MCF 10A (cell line): ENCODE measurements around the gene LENG9. TPM values are rescaled to one million over a fixed set of nuclear protein-coding genes. Genes with fewer than 3 reads are reported as not detected.
A peak's percentile ranks its signal among the peaks of the same experiment; 100 is the strongest.

ENCODE experiments used
- BruUV-seq: library from RNA; stranded (reverse); fragments of 400-500 nt; replicated peaks from 2 replicates; lab custom pipeline; 2021; lab: Mats Ljungman, UMichigan
- CTCF ChIA-PET: fragments of 300-600 bp; sonication (Branson Sonifier 250); formaldehyde crosslinking; extraction: SDS; loops from one replicate; lab custom pipeline; 2021; ENCODE audit warnings: antibody characterized with exemption, inconsistent platforms; lab: Yijun Ruan, JAX
- POLR2A ChIA-PET: fragments of 300-600, 350-650 bp; sonication (Branson Sonifier 250); formaldehyde crosslinking; extraction: SDS; loops from one replicate; lab custom pipeline; 2020; ENCODE audit warnings: antibody characterized with exemption, inconsistent platforms; lab: Yijun Ruan, JAX
- DNase-seq: peaks from one replicate; pipeline ENCODE4 v3.0.0-alpha.2; 2018; ENCODE audit not compliant: unreplicated experiment
- H3K27ac Mint-ChIP-seq: one replicate; pipeline ENCODE4 v1.8.0; 2022; ENCODE audit warnings: mild to moderate bottlenecking, low read depth, mixed read lengths; ENCODE audit not compliant: unreplicated experiment
- H3K27me3 Mint-ChIP-seq: one replicate; pipeline ENCODE4 v1.8.0; 2022; ENCODE audit warnings: mixed read lengths; ENCODE audit not compliant: insufficient read depth, unreplicated experiment
- H3K36me3 Mint-ChIP-seq: one replicate; pipeline ENCODE4 v1.8.0; 2022; ENCODE audit warnings: mild to moderate bottlenecking, moderate library complexity, mixed read lengths; ENCODE audit not compliant: insufficient read depth, unreplicated experiment
- H3K4me1 Mint-ChIP-seq: one replicate; pipeline ENCODE4 v1.8.0; 2022; ENCODE audit warnings: mixed read lengths; ENCODE audit not compliant: insufficient read depth, unreplicated experiment
- H3K4me3 Mint-ChIP-seq: one replicate; pipeline ENCODE4 v1.8.0; 2022; ENCODE audit warnings: mild to moderate bottlenecking, moderate library complexity, mixed read lengths; ENCODE audit not compliant: unreplicated experiment
- H3K9me3 Mint-ChIP-seq: one replicate; pipeline ENCODE4 v1.8.0; 2022; ENCODE audit warnings: mixed read lengths; ENCODE audit not compliant: unreplicated experiment
- CTCF ChIP-seq: fragments of 200-600 bp; IDR thresholded peaks from one replicate; pipeline ENCODE4 v1.8.0; 2022; ENCODE audit warnings: antibody characterized with exemption, mild to moderate bottlenecking; ENCODE audit not compliant: unreplicated experiment
- intact Hi-C: fragments of 100-400 bp; cut with micrococcal nuclease; formaldehyde crosslinking; loops from 2 replicates; pipeline ENCODE4 v1.14.1; 2022
- total RNA-seq: library from RNA; stranded (reverse); gene quantifications from 2 replicates; pipeline ENCODE4 v1.2.3, GENCODE V29; 2022

Gene LENG9
- total RNA-seq, 1 experiment from 2014 or later, result 9.3 TPM

DNA sequence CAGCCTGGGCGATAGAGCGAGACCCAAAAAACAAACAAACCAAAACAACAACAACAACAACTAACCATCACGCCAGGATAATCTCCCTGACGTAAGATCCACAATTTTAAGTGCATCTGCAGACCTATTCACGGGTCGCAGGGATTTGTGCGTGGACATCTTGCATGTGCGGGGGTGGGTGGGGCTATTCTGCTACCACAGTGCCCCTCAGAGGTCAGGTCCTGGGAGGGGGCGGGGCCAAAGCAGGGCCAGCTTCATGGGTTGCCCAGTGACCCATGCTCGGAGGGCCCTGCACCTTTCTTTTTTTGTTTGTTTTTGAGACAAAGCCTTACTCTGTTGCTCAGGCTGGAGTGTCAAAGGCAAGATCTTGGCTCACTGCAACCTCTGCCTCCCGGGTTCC lies 12.1 kb upstream of the LENG9 start:
- H3K27me3 Mint-ChIP-seq, result peaks cover 5% of the 10 kb centered on the region

DNA sequence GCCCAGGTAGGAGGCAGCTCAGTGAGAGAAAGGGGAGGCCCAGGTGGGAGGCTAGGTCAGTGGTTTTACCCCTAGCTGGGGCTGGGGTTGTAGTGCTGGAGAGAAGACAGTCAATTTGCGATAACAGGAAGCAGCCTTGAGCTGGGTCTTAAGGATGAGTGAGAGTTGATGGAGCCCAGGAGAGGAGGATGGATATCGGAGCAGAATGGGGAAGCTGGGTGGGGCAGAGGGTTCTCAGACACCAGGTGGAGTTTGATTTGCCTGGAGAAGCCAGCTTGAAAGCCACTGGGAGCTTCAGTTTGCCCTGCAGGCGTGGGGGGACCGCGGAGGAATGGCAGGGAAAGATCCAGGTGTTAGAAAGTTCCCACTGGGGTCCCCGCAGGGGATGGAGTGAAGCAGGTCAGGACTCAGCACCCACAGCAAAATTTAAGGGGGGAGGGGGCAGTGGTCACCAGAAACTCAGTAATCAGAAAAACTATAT lies 10.4 kb upstream of the LENG9 start:
- no peak overlapping the region for H3K27ac Mint-ChIP-seq
- BruUV-seq, result no TSS peak
- H3K4me3 Mint-ChIP-seq, result no peak overlapping the region
- DNase-seq, result no peak
- intact Hi-C loops, result no loop called here
- peaks cover 18% of the 10 kb centered on the region for H3K4me1 Mint-ChIP-seq
- no peaks in the 10 kb centered on the region for H3K9me3 Mint-ChIP-seq
- H3K27me3 Mint-ChIP-seq, result peaks cover 21% of the 10 kb centered on the region
- TF ChIP-seq CTCF, result no peak
- ChIA-PET POLR2A (no interaction called here), CTCF (interaction anchor here (1.2 kb wide), 1 partner anchor 35 kb away, joined by 3 read pairs; no protein-coding TSS in a partner anchor)
- H3K36me3 Mint-ChIP-seq, result no peaks in the 10 kb centered on the region

More for the DNA sequence above, 12.1 kb upstream of the LENG9 start:
- no TSS peak for BruUV-seq
- ChIA-PET CTCF (interaction anchor here (0.7 kb wide), 1 partner anchor 431 kb away, joined by 3 read pairs; no protein-coding TSS in a partner anchor), POLR2A (no interaction called here)
- Mint-ChIP-seq H3K36me3 (no peaks in the 10 kb centered on the region), H3K27ac (no peak overlapping the region), H3K4me1 (peaks cover 6% of the 10 kb centered on the region), H3K4me3 (no peak overlapping the region), H3K9me3 (no peaks in the 10 kb centered on the region)
- DNase-seq, result no peak
- no peak for TF ChIP-seq CTCF
- intact Hi-C loops, result no loop called here

- Mint-ChIP-seq H3K27ac (no peak within 1 kb of the TSS), H3K4me1 (peaks cover 18% of the 10 kb centered on the region), H3K36me3 (no peaks in the 10 kb centered on the region), H3K9me3 (no peaks in the 10 kb centered on the region), H3K27me3 (peaks cover 21% of the 10 kb centered on the region), H3K4me3 (peak within 1 kb of the TSS; percentile 30)
- POLR2A ChIA-PET, result interaction anchor here (0.8 kb wide), 1 partner anchor 24 kb away, joined by 3 read pairs; the partner anchor contains the start of gene LENG8
- no peak for DNase-seq
- intact Hi-C loops, result no loop called here
- CTCF ChIA-PET, result interaction anchor here (0.6 to 1.2 kb wide), 3 partner anchors 34 to 1180 kb away, joined by 3 to 5 read pairs (median 4); no protein-coding TSS in a partner anchor
- no TSS peak for BruUV-seq
- TF ChIP-seq CTCF, result no peak
Measured at GRCh38 chr19:54473071-54473891, 9.7 kb upstream of the LENG9 start, which contains the start of gene CDC42EP5. Gene CDC42EP5, minus strand, starts transcription at chr19:54473296. Its CDS starts 7,749 bp downstream, at chr19:54465547.
